AG09319 (cell line): ENCODE measurements around the gene ADGRG6.

Experiments used
- DNase-seq: peaks from one replicate; pipeline ENCODE4 v3.0.0-alpha.2; 2010; ENCODE audit warnings: low read depth; ENCODE audit errors: extremely low read depth
- CTCF ChIP-seq: IDR thresholded peaks from 2 replicates; pipeline ENCODE4 v1.5.1; 2011; ENCODE audit warnings: low read depth, mild to moderate bottlenecking, inconsistent platforms, low read length, moderate library complexity

ADGRG6 gene

GRCh38 chr6:142356201-142356883 is 54.5 kb downstream of the ADGRG6 start:
- no peak for TF ChIP-seq CTCF
- no peak for DNase-seq

- DNase-seq, result no peak
These were observed 55.0 kb downstream of the ADGRG6 start for GRCh38 chr6:142356884-142357225.

GRCh38 chr6:142357879-142358278 is 56.1 kb downstream of the ADGRG6 start:
- no peak for TF ChIP-seq CTCF

More at GRCh38 chr6:142356884-142357225, 55.0 kb downstream of the ADGRG6 start:
- no peak for TF ChIP-seq CTCF

DNA sequence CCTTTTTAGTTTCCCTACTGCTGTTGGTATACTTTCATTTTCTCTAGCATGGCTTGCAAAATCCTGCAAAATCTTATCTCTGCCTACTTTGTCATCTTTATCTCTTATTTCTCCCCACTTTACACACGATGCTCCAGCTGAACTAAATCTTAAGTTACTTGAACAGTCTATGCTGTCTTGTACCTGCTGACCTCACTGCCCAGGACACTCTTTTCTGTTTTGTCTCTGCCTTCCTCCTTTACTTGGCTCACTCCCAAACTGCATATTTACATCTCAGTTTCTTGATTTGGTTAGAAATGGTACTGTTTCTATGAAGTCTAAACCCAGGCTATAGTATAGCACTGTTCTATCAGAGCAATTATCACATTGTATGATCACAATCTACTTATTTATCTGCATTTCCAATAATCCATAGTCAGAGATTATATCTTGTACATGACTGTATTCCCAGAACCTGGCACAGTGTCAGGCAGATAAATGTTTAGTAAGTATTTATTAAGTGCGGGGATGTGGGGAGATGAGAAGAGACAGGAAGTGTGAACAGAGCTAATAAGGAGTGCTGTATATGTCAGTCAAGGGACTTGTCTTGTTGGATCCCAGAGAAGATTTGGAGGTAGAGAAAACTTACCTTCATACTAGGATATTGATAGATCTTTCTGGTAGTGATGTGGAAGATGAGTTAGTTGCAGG is 57.6 kb downstream of the ADGRG6 start:
- DNase-seq, result no peak
- TF ChIP-seq CTCF, result no peak

More at GRCh38 chr6:142357879-142358278, 56.1 kb downstream of the ADGRG6 start:
- no peak for DNase-seq

DNA sequence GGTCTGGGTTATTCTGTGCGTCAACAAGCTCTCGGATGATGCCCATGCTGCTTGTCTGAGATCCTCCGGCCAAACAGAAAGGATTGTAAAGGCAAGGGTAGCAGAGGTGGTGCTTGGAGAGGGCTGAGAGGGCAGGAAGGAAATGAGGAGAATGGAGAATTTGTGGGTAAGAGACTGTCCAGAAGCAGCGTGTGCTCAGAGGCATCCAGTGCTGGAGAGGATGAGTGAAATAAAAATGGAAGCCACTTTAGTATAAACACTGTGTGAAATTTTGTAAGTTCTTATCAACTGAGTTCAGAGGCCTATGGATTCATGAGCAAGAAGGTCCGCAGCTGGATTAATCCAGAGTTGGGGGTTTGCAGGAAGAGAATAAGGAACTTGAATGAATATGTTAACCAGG is 59.5 kb downstream of the ADGRG6 start:
- TF ChIP-seq CTCF, result no peak
- DNase-seq, result no peak

DNA sequence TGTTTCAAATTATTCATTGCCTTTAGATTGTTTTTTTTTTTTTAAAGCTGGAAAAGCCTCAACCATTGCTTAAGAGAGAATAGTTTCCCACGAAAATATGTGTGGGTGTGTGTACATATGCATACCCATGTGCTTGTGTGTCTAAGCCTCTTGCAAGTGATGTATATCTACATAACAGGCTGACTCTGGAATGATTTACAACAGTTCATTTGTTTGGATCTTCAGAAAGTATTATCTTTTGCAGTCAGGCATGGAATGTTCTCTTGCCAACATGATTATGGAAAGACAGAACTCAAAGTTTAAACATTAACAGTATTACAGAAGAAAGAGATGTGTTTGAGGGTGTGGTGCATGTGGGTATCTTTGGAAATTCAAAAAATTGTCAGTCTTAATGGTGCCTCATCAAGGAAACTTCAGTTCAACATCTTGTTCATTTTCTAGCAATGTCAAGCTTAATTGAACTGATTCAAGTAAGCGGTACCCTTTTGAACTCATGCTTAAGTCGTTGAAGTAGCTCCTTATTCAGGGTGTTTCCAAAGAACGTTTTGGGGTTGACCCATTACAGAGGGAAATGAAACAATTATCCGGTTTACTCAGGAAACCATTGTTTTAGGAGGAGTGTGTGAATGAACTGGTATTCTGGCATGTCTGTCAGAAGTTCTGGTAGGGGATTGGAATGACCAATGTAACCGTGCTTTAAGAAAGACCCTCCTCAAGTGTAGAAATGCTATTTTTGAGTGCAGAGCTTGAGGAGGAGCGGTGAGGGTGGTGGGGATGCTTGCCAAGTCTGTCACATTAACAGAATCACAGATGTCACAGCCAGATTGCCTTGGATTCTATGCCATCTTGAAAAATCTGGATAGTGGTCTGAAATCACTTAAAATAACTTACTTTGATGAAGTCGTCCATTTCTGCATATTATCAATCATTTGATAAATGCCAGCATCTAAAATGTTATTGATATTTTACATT is 60.3 kb downstream of the ADGRG6 start:
- DNase-seq, result peak; percentile 90
- TF ChIP-seq CTCF, result no peak
